Measurements from ENCODE around the gene EFNA4. TPM values are rescaled to one million over a fixed set of nuclear protein-coding genes. Genes with fewer than 3 reads are reported as not detected.

EFNA4 gene
- total and polyA plus RNA-seq, 2 of the 4 experiments (the other 2 are of a cell fraction) = 3.8 to 11.8 TPM

DNA sequence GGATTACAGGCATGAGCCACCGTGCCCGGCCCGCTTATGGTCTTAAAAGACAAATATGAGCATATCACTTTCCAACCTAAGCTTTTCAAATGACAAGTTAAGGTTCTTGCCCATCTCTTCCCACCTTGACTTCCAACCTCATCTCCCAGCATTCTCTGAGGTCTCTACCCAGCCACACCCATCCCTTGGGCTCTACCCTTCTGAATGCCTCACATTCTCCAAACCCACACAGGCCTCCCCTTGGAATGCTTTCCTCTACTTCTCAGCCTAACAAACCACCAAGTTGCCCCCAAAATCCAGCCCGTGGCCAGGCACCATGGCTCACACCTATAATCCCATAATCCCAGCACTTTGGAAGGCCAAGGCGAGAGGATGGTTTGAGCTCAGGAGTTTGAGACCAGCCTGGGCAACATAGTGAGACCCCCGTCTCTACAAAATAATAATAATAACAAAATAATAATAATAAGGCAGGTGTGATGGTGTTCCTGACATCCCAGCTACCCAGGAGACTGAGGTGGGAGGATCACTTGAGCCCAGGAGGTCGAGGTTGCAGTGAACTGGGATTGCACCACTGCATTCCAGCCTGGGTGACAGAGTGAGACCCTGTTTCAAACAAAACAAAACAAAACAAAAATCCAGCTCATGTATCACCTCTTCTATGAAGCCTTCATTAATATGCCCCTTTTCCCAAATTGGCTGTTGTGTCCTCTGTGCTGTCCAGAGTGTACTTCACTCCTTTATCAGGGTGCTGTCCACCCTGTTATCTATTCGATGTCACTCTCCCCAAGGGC lies 41.2 kb upstream of the EFNA4 start:
- Histone ChIP-seq H3K9ac (ENCODE audit: low read depth, low read length) (no peak overlapping the region), H4K91ac (ENCODE audit: insufficient read depth, low read depth, low read length) (no peak overlapping the region), H4K8ac (ENCODE audit: low read depth in 2 of 2, low read length in 2 of 2) (no peak overlapping the region), H3K4me1 (ENCODE audit: control insufficient read depth, insufficient read depth, low read length) (peaks cover 6% of the 10 kb centered on the region; the same call in 1 of the 2 replicates), H3K27me3 (ENCODE audit: control insufficient read depth, insufficient read depth, low read length) (peaks cover 2% of the 10 kb centered on the region; the same call in 1 of the 2 replicates), H2BK15ac (ENCODE audit: low read depth, low read length) (no peak overlapping the region), H2BK20ac (ENCODE audit: low read depth, low read length) (no peak overlapping the region), H3K4me3 (ENCODE audit: insufficient read depth, low read depth, low read length) (no peak overlapping the region), H3K18ac (ENCODE audit: low read depth, low read length) (no peak overlapping the region), H4K20me1 (ENCODE audit: insufficient read depth, low read length) (no peaks in the 10 kb centered on the region), H3K9me3 (ENCODE audit: control insufficient read depth, insufficient read depth, low read length) (no peaks in the 10 kb centered on the region), H3K56ac (ENCODE audit: extremely low read depth, insufficient read depth, low read length) (no peak overlapping the region), H3K27ac (ENCODE audit: insufficient read depth, low read length) (no peak overlapping the region), H4K5ac (ENCODE audit: low read depth, low read length) (no peak overlapping the region), H3K14ac (replicated peaks; ENCODE audit: low read depth, low read length) (no peak overlapping the region), H3K4me2 (ENCODE audit: low read depth, low read length) (no peak overlapping the region), H2BK5ac (ENCODE audit: low read depth, low read length, poor library complexity, severe bottlenecking) (no peak overlapping the region), H2AK9ac (replicated peaks; ENCODE audit: low read depth, low read length, poor library complexity) (no peak overlapping the region), H2AFZ (replicated peaks; ENCODE audit: low read length, poor library complexity) (no peak overlapping the region), H2AK5ac (ENCODE audit: low read depth, low read length) (no peak overlapping the region; the same call in 1 of the 2 replicates), H3K9me1 (ENCODE audit: insufficient read depth, low read length) (peaks cover 6% of the 10 kb centered on the region), H3K36me3 (ENCODE audit: control insufficient read depth, insufficient read depth, low read length) (no peaks in the 10 kb centered on the region), H3K79me1 (ENCODE audit: low read depth in 1 of 2, low read length in 2 of 2) (no peaks in the 10 kb centered on the region; a peak in 1 of 4 replicates), H3K4ac (ENCODE audit: low read depth, low read length) (no peak overlapping the region), H3K23ac (ENCODE audit: low read depth, low read length) (no peak overlapping the region), H2BK120ac (ENCODE audit: low read depth, low read length) (no peak overlapping the region)
- TF ChIP-seq RAD21 (IDR thresholded peaks at IDR 0.05; ENCODE audit: low read length) (no peak), MXI1 (IDR thresholded peaks at IDR 0.05; ENCODE audit: borderline replicate concordance, low read depth, low read length) (no peak), CHD1 (IDR thresholded peaks at IDR 0.05; ENCODE audit: low read depth, low read length) (no peak), MAZ (IDR thresholded peaks at IDR 0.05; ENCODE audit: borderline replicate concordance, low read depth, low read length) (no peak), FOS (IDR thresholded peaks at IDR 0.05; ENCODE audit: low read depth, low read length) (no peak), MAFK (IDR thresholded peaks at IDR 0.05; ENCODE audit: low read depth, low read length) (no peak), BHLHE40 (IDR thresholded peaks at IDR 0.05; ENCODE audit: low read depth, low read length) (no peak), RCOR1 (IDR thresholded peaks at IDR 0.05; ENCODE audit: insufficient replicate concordance, low read length) (no peak), NFE2L2 (IDR thresholded peaks at IDR 0.05; ENCODE audit: low read depth, low read length) (no peak)
- TF ChIP-seq, protein P1, sequence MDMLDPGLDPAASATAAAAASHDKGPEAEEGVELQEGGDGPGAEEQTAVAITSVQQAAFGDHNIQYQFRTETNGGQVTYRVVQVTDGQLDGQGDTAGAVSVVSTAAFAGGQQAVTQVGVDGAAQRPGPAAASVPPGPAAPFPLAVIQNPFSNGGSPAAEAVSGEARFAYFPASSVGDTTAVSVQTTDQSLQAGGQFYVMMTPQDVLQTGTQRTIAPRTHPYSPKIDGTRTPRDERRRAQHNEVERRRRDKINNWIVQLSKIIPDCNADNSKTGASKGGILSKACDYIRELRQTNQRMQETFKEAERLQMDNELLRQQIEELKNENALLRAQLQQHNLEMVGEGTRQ (IDR thresholded peaks at IDR 0.05; ENCODE audit: low read depth, low read length) = no peak
- in situ Hi-C loops (cut with MboI; ENCODE audit: low sequenced_read_pairs) (no loop called here), dilution Hi-C loops (cut with HindIII; ENCODE audit: low sequenced_read_pairs, unreplicated experiment) (no loop called here), intact Hi-C loops (cut with micrococcal nuclease) (no loop called here)
- ATAC-seq (ENCODE audit: low read depth) (no peak), DNase-seq (no peak)
- CTCF ChIA-PET = no interaction called here
- POLR2A ChIA-PET (ENCODE audit: unreplicated experiment) = no interaction called here
- WGBS, 2 experiments (ENCODE audit: extremely low coverage in 2 of 2, insufficient read length in 1 of 2) = 84% methylated on average over 4 of the region's 8 CpGs; no CpG with 5 or more reads in 1 of the 2 experiments
- BruUV-seq (replicated peaks) = no TSS peak
